Subcutaneous abdominal adipose tissue (tissue), 5 donors: Measurements from ENCODE around the gene TMEM140.
A peak's percentile ranks its signal among the peaks of the same experiment; 100 is the strongest.
"Not testable (repeated sequence)": the region's sequence is repeated elsewhere in the genome, so short reads cannot be mapped to it uniquely, and the experiment has no call there.

Experiments
- H3K27ac ChIP-seq: one replicate; pipeline ENCODE4 v1.7.0; 2013; ENCODE audit warnings: low read depth, mild to moderate bottlenecking, inconsistent platforms, low read length, moderate library complexity
- H3K27me3 ChIP-seq, 5 donors: one replicate each; pipeline ENCODE4 v1.7.0; 2013; ENCODE audit warnings: low read length in 5 of 5, inconsistent platforms in 1 of 5; ENCODE audit not compliant: control insufficient read depth in 5 of 5, insufficient read depth in 4 of 5
- H3K36me3 ChIP-seq, 5 donors: one replicate each; pipeline ENCODE4 v1.7.0; 2013; ENCODE audit warnings: low read length in 5 of 5; ENCODE audit not compliant: control insufficient read depth in 5 of 5, insufficient read depth in 5 of 5
- H3K4me1 ChIP-seq, 5 donors: one replicate each; pipeline ENCODE4 v1.7.0; 2013; ENCODE audit warnings: low read length in 5 of 5, mild to moderate bottlenecking in 3 of 5, moderate library complexity in 1 of 5; ENCODE audit not compliant: control insufficient read depth in 5 of 5, insufficient read depth in 5 of 5
- H3K4me3 ChIP-seq, 5 donors: one replicate each; pipeline ENCODE4 v1.7.0; 2013; ENCODE audit warnings: low read length in 5 of 5, low read depth in 1 of 5
- H3K9ac ChIP-seq, 5 donors: one replicate each; pipeline ENCODE4 v1.7.0; 2013; ENCODE audit warnings: low read length in 5 of 5, mild to moderate bottlenecking in 4 of 5, moderate library complexity in 3 of 5
- H3K9me3 ChIP-seq, 5 donors: one replicate each; pipeline ENCODE4 v1.7.0; 2013; ENCODE audit warnings: low read length in 5 of 5; ENCODE audit not compliant: control insufficient read depth in 5 of 5
- donor health status: healthy.
- donor health status: healthy.
- donor health status: healthy.
- donor health status: healthy.
- donor health status: healthy.

TMEM140 gene

GRCh38 chr7:135170274-135170997 lies 22.6 kb downstream of the TMEM140 start, which contains the start of gene CYREN:
TSS of gene CYREN (minus strand) at chr7:135170707. CDS start at chr7:135168922, 1,785 bp downstream.
- Histone ChIP-seq H3K4me1 (peaks cover 15 to 55% (median 50%) of the 10 kb centered on the region in 5 donors), H3K27ac (peak within 1 kb of the TSS; percentile 97), H3K9me3 (no peaks in the 10 kb centered on the region), H3K27me3 (no peaks in the 10 kb centered on the region), H3K36me3 (peaks cover 0 to 35% (median 28%) of the 10 kb centered on the region in 5 donors), H3K9ac (peak within 1 kb of the TSS; percentile 56 to 98 (median 93)), H3K4me3 (peak within 1 kb of the TSS; percentile 76 to 85 (median 83))

GRCh38 chr7:135170998-135171481 lies 23.2 kb downstream of the TMEM140 start:
- H3K9me3 ChIP-seq, H3K27me3 ChIP-seq: not testable (repeated sequence)
- Histone ChIP-seq H3K36me3 (peaks cover 0 to 29% (median 24%) of the 10 kb centered on the region in 5 donors), H3K4me3 (peak overlapping the region in 4 of 5 donors; percentile 76 to 84 (median 80)), H3K27ac (peak overlapping the region; percentile 97), H3K4me1 (peaks cover 13 to 49% (median 44%) of the 10 kb centered on the region in 5 donors), H3K9ac (peak overlapping the region in 3 of 5 donors; percentile 93 to 98 (median 94))

- Histone ChIP-seq H3K4me1 (peaks cover 13 to 42% (median 37%) of the 10 kb centered on the region in 5 donors), H3K27ac (peak overlapping the region; percentile 97), H3K9ac (peak overlapping the region in 1 of 5 donors; percentile 25), H3K36me3 (peaks cover 0 to 29% (median 19%) of the 10 kb centered on the region in 5 donors), H3K4me3 (peak overlapping the region in 3 of 5 donors; percentile 37 to 51 (median 48))
- not testable (repeated sequence) for H3K27me3 ChIP-seq, H3K9me3 ChIP-seq
These were observed 23.9 kb downstream of the TMEM140 start for GRCh38 chr7:135171581-135172291.

- not testable (repeated sequence) for H3K27ac ChIP-seq, H3K4me3 ChIP-seq, H3K9ac ChIP-seq, H3K9me3 ChIP-seq, H3K27me3 ChIP-seq
- Histone ChIP-seq H3K4me1 (peaks cover 2 to 21% (median 16%) of the 10 kb centered on the region in 5 donors), H3K36me3 (peaks cover 0 to 15% (median 6%) of the 10 kb centered on the region in 5 donors)
These were observed 26.0 kb downstream of the TMEM140 start for GRCh38 chr7:135173916-135174315.

- Histone ChIP-seq H3K9me3 (peaks cover 0 to 8% (median 6%) of the 10 kb centered on the region in 5 donors), H3K36me3 (peaks cover 0 to 18% (median 6%) of the 10 kb centered on the region in 5 donors), H3K4me1 (peaks cover 2 to 11% (median 6%) of the 10 kb centered on the region in 5 donors), H3K4me3 (no peak overlapping the region), H3K9ac (no peak overlapping the region), H3K27me3 (no peaks in the 10 kb centered on the region), H3K27ac (no peak overlapping the region)
These were observed 27.1 kb downstream of the TMEM140 start for GRCh38 chr7:135174941-135175340.

GRCh38 chr7:135175931-135176330 lies 28.1 kb downstream of the TMEM140 start:
- H3K9me3 ChIP-seq = peaks cover 3 to 16% (median 16%) of the 10 kb centered on the region in 5 donors
- peaks cover 2 to 9% (median 5%) of the 10 kb centered on the region in 5 donors for H3K4me1 ChIP-seq
- H3K9ac ChIP-seq = no peak overlapping the region
- H3K27ac ChIP-seq = no peak overlapping the region
- no peak overlapping the region for H3K4me3 ChIP-seq
- no peaks in the 10 kb centered on the region for H3K27me3 ChIP-seq
- peaks cover 3 to 23% (median 14%) of the 10 kb centered on the region in 5 donors for H3K36me3 ChIP-seq

GRCh38 chr7:135177028-135177696 lies 29.3 kb downstream of the TMEM140 start:
- Histone ChIP-seq H3K36me3 (peaks cover 8 to 31% (median 22%) of the 10 kb centered on the region in 5 donors), H3K27me3 (no peaks in the 10 kb centered on the region), H3K9me3 (peaks cover 11 to 28% (median 27%) of the 10 kb centered on the region in 5 donors), H3K27ac (no peak overlapping the region), H3K4me3 (no peak overlapping the region), H3K9ac (no peak overlapping the region), H3K4me1 (no peaks in the 10 kb centered on the region)

GRCh38 chr7:135178364-135178763 lies 30.5 kb downstream of the TMEM140 start:
- Histone ChIP-seq H3K4me1 (no peaks in the 10 kb centered on the region), H3K27me3 (no peaks in the 10 kb centered on the region), H3K36me3 (peaks cover 13 to 43% (median 33%) of the 10 kb centered on the region in 5 donors), H3K9me3 (peaks cover 15 to 40% (median 36%) of the 10 kb centered on the region in 5 donors), H3K27ac (no peak overlapping the region), H3K4me3 (no peak overlapping the region), H3K9ac (no peak overlapping the region)

- H3K4me1 ChIP-seq = no peaks in the 10 kb centered on the region
- peaks cover 15 to 45% (median 36%) of the 10 kb centered on the region in 5 donors for H3K9me3 ChIP-seq
- H3K9ac ChIP-seq = no peak overlapping the region
- H3K4me3 ChIP-seq = peak overlapping the region in 1 of 5 donors; percentile 2
- H3K27me3 ChIP-seq = no peaks in the 10 kb centered on the region
- no peak overlapping the region for H3K27ac ChIP-seq
- H3K36me3 ChIP-seq = peaks cover 19 to 53% (median 44%) of the 10 kb centered on the region in 5 donors
These were observed 31.6 kb downstream of the TMEM140 start for GRCh38 chr7:135179321-135179925.
